H1 (cell line): ENCODE data around the gene HMCES. TPM values are rescaled to one million over a fixed set of nuclear protein-coding genes. Genes with fewer than 3 reads are reported as not detected.

Experiments used
- ASH2L ChIP-seq: fragments of 200-600, 300-600 bp; sonication (generic); IDR thresholded peaks from one replicate; pipeline ENCODE4 v1.7.1; 2017; ENCODE audit warnings: low read length
- BRCA1 ChIP-seq: IDR thresholded peaks from 2 replicates; pipeline ENCODE4 v1.6.1; 2012; ENCODE audit warnings: low read depth, low read length, improper control_type of control experiment
- CEBPB ChIP-seq: IDR thresholded peaks from 2 replicates; pipeline ENCODE4 v1.6.1; 2012; ENCODE audit warnings: low read depth, low read length
- EP300 ChIP-seq, 2 experiments: IDR thresholded peaks; 1 replicate in 1 of 2; 2 replicates in 1 of 2; pipeline ENCODE4 v1.6.1; 2011 to 2012; ENCODE audit warnings: low read depth in 2 of 2, low read length in 2 of 2, mild to moderate bottlenecking in 2 of 2, borderline replicate concordance in 1 of 2, inconsistent platforms in 1 of 2, moderate library complexity in 1 of 2
- GTF2F1 ChIP-seq: IDR thresholded peaks from 2 replicates; pipeline ENCODE4 v1.6.1; 2012; ENCODE audit warnings: low read depth, low read length, improper control_type of control experiment, borderline replicate concordance
- HDAC2 ChIP-seq, 2 experiments: fragments of 300-600 bp in 1 of 2; sonication (generic) in 1 of 2; IDR thresholded peaks; 2 replicates each; pipeline ENCODE4 v1.6.1; 2011 to 2012; ENCODE audit warnings: low read depth in 2 of 2, low read length in 2 of 2, mild to moderate bottlenecking in 2 of 2, moderate library complexity in 2 of 2, borderline replicate concordance in 1 of 2, inconsistent platforms in 1 of 2
- KDM4A ChIP-seq: IDR thresholded peaks from one replicate; pipeline ENCODE4 v1.7.1; 2012; ENCODE audit warnings: low read depth, mild to moderate bottlenecking, moderate library complexity, low read length, inconsistent platforms; ENCODE audit not compliant: severe bottlenecking
- MAFK ChIP-seq: IDR thresholded peaks from 2 replicates; pipeline ENCODE4 v1.6.1; 2012; ENCODE audit warnings: low read depth, mild to moderate bottlenecking, improper control_type of control experiment, low read length
- NANOG ChIP-seq: IDR thresholded peaks from 2 replicates; pipeline ENCODE4 v1.6.1; 2011; ENCODE audit warnings: low read length, low read depth, mild to moderate bottlenecking, inconsistent platforms; ENCODE audit not compliant: insufficient read depth, poor library complexity, severe bottlenecking
- NRF1 ChIP-seq: IDR thresholded peaks from 2 replicates; pipeline ENCODE4 v1.6.1; 2011; ENCODE audit warnings: mild to moderate bottlenecking, low read depth, low read length, improper control_type of control experiment
- POLR2AphosphoS5 ChIP-seq: IDR thresholded peaks from 2 replicates; pipeline ENCODE4 v1.6.1; 2011; ENCODE audit warnings: low read depth, low read length
- RBBP5 ChIP-seq: IDR thresholded peaks from 2 replicates; pipeline ENCODE4 v1.7.1; 2012; ENCODE audit warnings: low read depth, mild to moderate bottlenecking, inconsistent platforms, low read length, moderate library complexity, borderline replicate concordance
- RFX5 ChIP-seq: IDR thresholded peaks from 2 replicates; pipeline ENCODE4 v1.6.1; 2011; ENCODE audit warnings: low read depth, low read length, improper control_type of control experiment, borderline replicate concordance
- RXRA ChIP-seq: IDR thresholded peaks from 2 replicates; pipeline ENCODE4 v1.6.1; 2011; ENCODE audit warnings: low read depth, mild to moderate bottlenecking, low read length, moderate library complexity; ENCODE audit not compliant: insufficient read depth
- SP1 ChIP-seq: IDR thresholded peaks from 2 replicates; pipeline ENCODE4 v1.6.1; 2011; ENCODE audit warnings: low read depth, low read length
- TAF1 ChIP-seq: IDR thresholded peaks from 2 replicates; pipeline ENCODE4 v1.6.1; 2011; ENCODE audit warnings: mild to moderate bottlenecking, low read depth, low read length
- TAF7 ChIP-seq: optimal IDR thresholded peaks from 2 replicates; pipeline ENCODE3; 2011; ENCODE audit warnings: low read depth, mild to moderate bottlenecking, inconsistent platforms, low read length, moderate library complexity, borderline replicate concordance
- TBP ChIP-seq: IDR thresholded peaks from 2 replicates; pipeline ENCODE4 v1.6.1; 2011; ENCODE audit warnings: low read depth, low read length, improper control_type of control experiment
- TCF12 ChIP-seq: IDR thresholded peaks from 2 replicates; pipeline ENCODE4 v1.6.1; 2011; ENCODE audit warnings: low read depth, mild to moderate bottlenecking, low read length
- USF2 ChIP-seq: IDR thresholded peaks from 2 replicates; pipeline ENCODE4 v1.6.1; 2011; ENCODE audit warnings: low read length, improper control_type of control experiment
- YY1 ChIP-seq: IDR thresholded peaks from 2 replicates; pipeline ENCODE4 v1.6.1; 2011; ENCODE audit warnings: low read depth, mild to moderate bottlenecking, low read length
- polyA plus RNA-seq, 7 experiments: library from polyadenylated mRNA; depleted of rRNA in 3 of 7; stranded (reverse) in 5 of 7; unstranded in 2 of 7; fragments of >200 nt in 5 of 7; fragments of 200-250 nt in 2 of 7; gene quantifications; 1 replicate in 5 of 7; 2 replicates in 1 of 7; 4 replicates in 1 of 7; pipeline versions ENCODE4 v1.2.1 to v1.2.3, GENCODE V29; 2011 to 2013; ENCODE audit warnings: missing spikeins in 2 of 7, mixed read lengths in 2 of 7
- total RNA-seq: library from RNA; stranded (reverse); fragmentation: NEBNext Ultra II Directional; extraction: Animal tissue kit (Norgen Biotek cat#: 25700); gene quantifications from 2 replicates; pipeline ENCODE4 v1.2.1, GENCODE V29; 2021
- TF ChIP-seq, protein P1 (sequence below): IDR thresholded peaks from 2 replicates; pipeline ENCODE4 v1.6.1; 2012; ENCODE audit warnings: inconsistent platforms

HMCES gene
- total and polyA plus RNA-seq, 2 of the 8 experiments (the other 6 are each of a cell fraction or from before 2014, with no cell fraction given), result 27.6 to 49.5 TPM

- TF ChIP-seq HDAC2 (IDR thresholded peaks at IDR 0.05; ENCODE audit: borderline replicate concordance in 1 of 2, low read depth in 2 of 2, low read length in 2 of 2) (no peak), BRCA1 (no peak), TCF12 (no peak), KDM4A (peak; percentile 26), NANOG (peak; percentile 36), GTF2F1 (peak; percentile 15; the same call in 1 of the 2 replicates), USF2 (peak; percentile 1; the same call in 1 of the 2 replicates), ASH2L (peak; percentile 46), CEBPB (no peak), MAFK (no peak), YY1 (peak; percentile 72), RBBP5 (no peak), NRF1 (no peak), SP1 (peak; percentile 67; the same call in 1 of the 2 replicates), TAF1 (peak; percentile 52), TBP (peak; percentile 20; the same call in 1 of the 2 replicates), RXRA (no peak), POLR2AphosphoS5 (0 out of 2 replicates have a peak, but pooled peaks have one; percentile 74), RFX5 (peak; percentile 69), EP300 (IDR thresholded peaks at IDR 0.05; ENCODE audit: borderline replicate concordance in 1 of 2, low read depth in 2 of 2, low read length in 2 of 2) (peak in 1 of 2 experiments; percentile 25; a peak in 1 of 3 replicates), TAF7 (peak; percentile 80)
- TF ChIP-seq, protein P1, sequence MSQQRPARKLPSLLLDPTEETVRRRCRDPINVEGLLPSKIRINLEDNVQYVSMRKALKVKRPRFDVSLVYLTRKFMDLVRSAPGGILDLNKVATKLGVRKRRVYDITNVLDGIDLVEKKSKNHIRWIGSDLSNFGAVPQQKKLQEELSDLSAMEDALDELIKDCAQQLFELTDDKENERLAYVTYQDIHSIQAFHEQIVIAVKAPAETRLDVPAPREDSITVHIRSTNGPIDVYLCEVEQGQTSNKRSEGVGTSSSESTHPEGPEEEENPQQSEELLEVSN, result peak; percentile 33; the same call in 1 of the 2 replicates
Measured at GRCh38 chr3:129314386-129315222, 35.9 kb downstream of the HMCES start (continued).
